HUES6 (cell line): ENCODE data around the gene MAST2.
"Not testable (repeated sequence)": the region's sequence is repeated elsewhere in the genome, so short reads cannot be mapped to it uniquely, and the experiment has no call there.

Experiments
- H3K27ac ChIP-seq: 2 replicates; pipeline ENCODE4 v1.7.0; 2013; ENCODE audit warnings: low read depth, mild to moderate bottlenecking, low read length, inconsistent platforms
- H3K27me3 ChIP-seq: 2 replicates; pipeline ENCODE4 v1.6.1; 2013; ENCODE audit warnings: low read length; ENCODE audit not compliant: control insufficient read depth, insufficient read depth
- H3K36me3 ChIP-seq: 2 replicates; pipeline ENCODE4 v1.6.1; 2013; ENCODE audit warnings: low read length; ENCODE audit not compliant: control insufficient read depth, insufficient read depth
- H3K4me1 ChIP-seq: 2 replicates; pipeline ENCODE4 v1.6.1; 2013; ENCODE audit warnings: low read length; ENCODE audit not compliant: control insufficient read depth, insufficient read depth
- H3K4me3 ChIP-seq: 2 replicates; pipeline ENCODE4 v1.5.1; 2013; ENCODE audit warnings: low read depth, low read length
- H3K9ac ChIP-seq: one replicate; pipeline ENCODE4 v1.6.1; 2013; ENCODE audit warnings: mild to moderate bottlenecking, low read length
- H3K9me3 ChIP-seq: 2 replicates; pipeline ENCODE4 v1.6.1; 2013; ENCODE audit warnings: low read depth, low read length; ENCODE audit not compliant: control insufficient read depth, insufficient read depth

The MAST2 gene

DNA sequence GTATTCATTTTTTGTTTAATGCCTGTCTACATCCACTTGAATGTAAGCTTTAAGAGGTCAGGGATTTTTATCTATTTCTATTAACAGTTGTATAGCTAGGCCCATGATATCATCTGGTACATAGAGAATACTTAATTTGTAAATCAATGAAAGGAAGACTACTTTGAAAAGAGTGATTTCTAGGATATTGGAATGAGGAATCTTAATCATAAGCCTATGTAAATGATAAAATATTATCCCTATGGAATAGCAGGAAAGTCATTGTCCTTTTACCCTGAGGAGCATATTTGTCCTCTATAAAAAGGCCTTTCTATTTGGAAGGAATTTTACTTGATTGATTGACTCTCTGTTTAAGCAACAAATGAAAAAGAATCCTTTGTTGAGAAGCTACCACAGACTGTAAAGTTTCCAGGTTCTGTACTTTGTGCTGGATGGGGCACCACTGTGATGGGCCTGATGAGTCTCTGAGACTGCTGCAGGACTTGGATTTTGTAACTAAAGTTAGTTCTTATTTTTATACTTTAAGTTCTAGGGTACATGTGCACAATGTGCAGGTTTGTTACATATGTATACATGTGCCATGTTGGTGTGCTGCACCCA is 53.8 kb downstream of the MAST2 start:
- Histone ChIP-seq H3K27me3 (no peaks in the 10 kb centered on the region), H3K27ac (no peak overlapping the region), H3K4me3 (no peak overlapping the region), H3K36me3 (no peaks in the 10 kb centered on the region), H3K9me3 (no peaks in the 10 kb centered on the region), H3K4me1 (no peaks in the 10 kb centered on the region), H3K9ac (no peak overlapping the region)

DNA sequence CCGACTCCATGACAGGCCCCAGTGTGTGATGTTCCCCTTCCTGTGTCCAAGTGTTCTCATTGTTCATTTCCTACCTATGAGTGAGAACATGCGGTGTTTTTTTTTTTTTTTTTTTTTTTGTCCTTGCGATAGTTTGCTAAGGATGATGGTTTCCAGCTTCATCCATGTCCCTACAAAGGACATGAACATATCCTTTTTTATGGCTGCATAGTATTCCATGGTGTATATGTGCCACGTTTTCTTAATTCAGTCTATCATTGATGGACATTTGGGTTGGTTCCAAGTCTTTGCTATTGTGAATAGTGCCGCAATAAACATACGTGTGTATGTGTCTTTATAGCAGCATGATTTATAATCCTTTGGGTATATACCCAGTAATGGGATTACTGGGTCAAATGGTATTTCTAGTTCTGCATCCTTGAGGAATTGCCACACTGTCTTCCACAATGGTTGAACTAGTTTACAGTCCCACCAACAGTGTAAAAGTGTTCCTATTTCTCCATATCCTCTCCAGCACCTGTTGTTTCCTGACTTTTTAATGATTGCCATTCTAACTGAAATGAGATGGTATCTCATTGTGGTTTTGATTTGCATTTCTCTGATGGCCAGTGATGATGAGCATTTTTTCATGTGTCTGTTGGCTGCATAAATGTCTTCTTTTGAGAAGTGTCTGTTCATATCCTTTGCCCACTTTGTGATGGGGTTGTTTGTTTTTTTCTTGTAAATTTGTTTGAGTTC is 54.5 kb downstream of the MAST2 start:
- not testable (repeated sequence) for H3K4me1 ChIP-seq, H3K9me3 ChIP-seq, H3K9ac ChIP-seq, H3K36me3 ChIP-seq, H3K27ac ChIP-seq, H3K4me3 ChIP-seq, H3K27me3 ChIP-seq

DNA sequence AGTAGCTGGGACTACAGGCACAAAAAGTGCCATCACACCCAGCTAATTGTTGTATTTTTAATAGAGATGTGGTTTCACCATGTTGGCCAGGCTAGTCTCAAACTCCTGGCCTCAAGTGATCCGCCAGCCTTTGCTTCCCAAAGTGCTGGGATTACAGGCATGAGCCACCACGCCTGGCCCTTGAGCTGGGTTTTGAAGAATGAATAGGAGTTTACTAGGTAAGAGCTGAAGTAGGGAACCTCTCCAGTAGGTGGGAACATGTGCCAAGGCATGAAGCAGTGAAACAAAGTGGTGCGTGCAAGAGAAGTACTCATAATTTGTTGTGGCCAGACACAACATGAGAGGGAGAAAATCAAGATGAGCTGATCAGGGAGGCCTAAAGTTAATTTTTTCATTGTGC is 55.8 kb downstream of the MAST2 start:
- Histone ChIP-seq H3K4me1 (no peaks in the 10 kb centered on the region; the same call in 1 of the 2 replicates), H3K36me3 (no peaks in the 10 kb centered on the region), H3K4me3 (no peak overlapping the region), H3K27me3 (no peaks in the 10 kb centered on the region), H3K9me3 (no peaks in the 10 kb centered on the region), H3K9ac (no peak overlapping the region), H3K27ac (no peak overlapping the region)

DNA sequence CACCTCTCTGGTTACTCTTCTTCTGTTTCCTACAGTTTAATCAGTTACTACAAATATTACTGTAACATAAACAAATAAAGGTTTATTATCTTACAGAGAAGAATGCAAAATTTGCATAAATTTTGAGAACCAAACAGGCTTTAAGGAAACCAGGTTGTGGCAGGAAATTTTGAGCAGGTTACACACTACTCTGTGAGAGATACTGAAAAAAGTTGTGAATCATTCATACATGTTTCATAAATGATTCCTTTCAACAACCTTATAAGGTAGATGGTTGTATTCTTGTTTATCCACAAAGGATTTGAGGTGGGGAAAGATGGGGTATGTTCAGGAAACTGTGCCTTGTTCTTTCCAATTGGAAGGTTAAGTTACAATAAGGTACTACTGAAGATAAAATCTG is 58.6 kb downstream of the MAST2 start:
- Histone ChIP-seq H3K9me3 (no peaks in the 10 kb centered on the region), H3K9ac (no peak overlapping the region), H3K4me3 (no peak overlapping the region), H3K36me3 (no peaks in the 10 kb centered on the region), H3K4me1 (no peaks in the 10 kb centered on the region; the same call in 1 of the 2 replicates), H3K27ac (no peak overlapping the region), H3K27me3 (no peaks in the 10 kb centered on the region)

DNA sequence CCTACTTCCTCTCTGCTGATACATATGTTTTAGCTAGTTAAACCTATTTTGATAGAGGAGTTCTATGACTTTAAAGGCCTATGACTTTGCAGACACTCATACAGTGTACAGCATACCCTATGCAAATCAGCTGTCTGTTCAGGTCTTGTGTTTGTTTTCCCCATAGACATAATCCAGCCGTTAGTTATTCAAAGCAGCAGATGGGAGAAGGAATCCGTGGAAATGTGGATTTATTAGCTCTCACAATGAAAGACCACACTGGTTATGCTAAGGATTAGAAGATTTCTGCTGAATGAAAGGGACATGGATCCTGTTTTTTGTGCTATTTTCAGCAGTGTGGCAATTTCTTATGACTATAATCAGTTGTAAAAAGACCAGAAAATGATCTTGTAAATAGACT is 59.8 kb downstream of the MAST2 start:
- Histone ChIP-seq H3K4me3 (no peak overlapping the region), H3K27ac (no peak overlapping the region), H3K9ac (no peak overlapping the region)

DNA sequence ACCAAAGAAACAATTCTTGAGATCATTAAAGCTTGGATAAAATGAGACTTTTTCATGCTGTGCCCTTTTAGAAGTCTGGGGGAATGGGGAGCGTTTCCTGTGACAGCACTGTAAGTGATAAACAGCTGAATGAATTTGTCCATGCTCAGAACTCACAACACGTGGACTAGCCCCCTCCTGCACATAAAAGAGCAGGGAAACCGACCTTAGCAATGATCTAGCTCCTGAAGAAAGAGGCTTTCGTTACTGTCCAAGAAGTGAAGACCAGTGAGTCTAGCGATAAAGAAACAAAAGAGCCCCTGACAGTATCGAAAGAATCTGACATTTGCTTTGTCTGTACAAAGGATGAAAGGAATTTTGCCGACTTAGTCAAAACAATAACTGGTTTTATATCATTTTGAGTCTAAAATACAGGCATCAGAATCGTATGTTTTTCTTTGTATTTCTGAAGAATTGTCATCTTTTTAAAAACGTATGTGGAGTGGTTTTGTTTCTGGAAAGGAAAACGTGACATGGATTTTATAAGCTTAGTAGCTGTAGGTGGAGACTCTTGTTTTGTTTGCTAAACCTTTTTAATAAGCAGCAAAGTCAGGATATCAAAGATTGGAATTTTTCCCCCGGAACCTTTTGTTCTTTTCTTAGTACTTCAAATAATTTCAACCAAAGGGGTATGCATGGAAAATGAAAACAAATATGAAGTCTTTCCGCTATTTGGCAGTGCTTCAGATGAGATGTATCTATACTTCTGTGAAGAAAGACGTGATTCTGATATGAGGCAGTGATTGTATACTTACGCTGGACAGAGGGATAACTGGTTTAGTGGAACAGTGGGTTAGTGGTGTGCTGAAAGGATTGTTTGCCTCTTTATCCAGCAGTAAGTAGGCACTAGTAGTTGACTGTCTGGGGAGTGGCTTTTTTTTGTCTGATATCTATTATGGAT is 61.0 kb downstream of the MAST2 start:
- no peaks in the 10 kb centered on the region for H3K36me3 ChIP-seq
- H3K9ac ChIP-seq, result no peak overlapping the region
- no peaks in the 10 kb centered on the region for H3K27me3 ChIP-seq
- no peaks in the 10 kb centered on the region for H3K9me3 ChIP-seq
- no peak overlapping the region for H3K27ac ChIP-seq
- peaks cover 4% of the 10 kb centered on the region; the same call in 1 of the 2 replicates for H3K4me1 ChIP-seq
- no peak overlapping the region for H3K4me3 ChIP-seq

More for the DNA sequence above, 59.8 kb downstream of the MAST2 start:
- H3K27me3 ChIP-seq, result no peaks in the 10 kb centered on the region
- no peaks in the 10 kb centered on the region for H3K36me3 ChIP-seq
- no peaks in the 10 kb centered on the region for H3K9me3 ChIP-seq
- peaks cover 4% of the 10 kb centered on the region; the same call in 1 of the 2 replicates for H3K4me1 ChIP-seq

DNA sequence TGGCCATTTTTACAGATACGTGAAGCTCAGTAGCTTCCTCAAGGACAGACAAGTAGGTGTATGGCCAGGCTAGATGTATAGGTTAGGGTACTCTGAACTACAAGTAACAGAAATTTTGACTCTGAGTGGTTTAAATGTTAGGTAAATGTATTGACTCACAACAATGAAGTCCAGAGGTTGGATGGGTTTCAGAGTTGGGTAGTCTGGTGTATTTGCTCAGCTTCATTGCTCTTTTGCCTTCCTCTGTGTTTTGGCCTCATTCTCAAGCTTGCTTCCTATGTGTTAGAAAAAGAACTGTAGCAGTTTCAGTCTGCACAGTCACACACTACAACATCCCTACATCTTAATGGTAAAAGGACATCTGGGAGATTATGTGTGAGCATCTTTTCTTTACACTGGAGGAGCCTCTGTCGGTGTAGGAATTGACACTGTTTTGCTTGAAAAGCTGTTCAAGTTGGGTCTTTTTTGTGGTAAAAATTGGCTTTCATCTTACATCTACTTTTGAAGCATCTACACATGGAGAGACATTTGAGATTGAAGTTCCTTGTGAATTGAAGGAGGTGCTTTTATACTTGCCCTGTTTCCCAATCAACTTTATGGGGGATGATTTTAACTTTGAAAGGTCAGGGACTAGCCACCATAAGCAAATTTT is 64.4 kb downstream of the MAST2 start:
- Histone ChIP-seq H3K36me3 (no peaks in the 10 kb centered on the region), H3K27me3 (no peaks in the 10 kb centered on the region), H3K9me3 (no peaks in the 10 kb centered on the region), H3K27ac (no peak overlapping the region), H3K9ac (no peak overlapping the region), H3K4me3 (no peak overlapping the region), H3K4me1 (peaks cover 4% of the 10 kb centered on the region; the same call in 1 of the 2 replicates)

DNA sequence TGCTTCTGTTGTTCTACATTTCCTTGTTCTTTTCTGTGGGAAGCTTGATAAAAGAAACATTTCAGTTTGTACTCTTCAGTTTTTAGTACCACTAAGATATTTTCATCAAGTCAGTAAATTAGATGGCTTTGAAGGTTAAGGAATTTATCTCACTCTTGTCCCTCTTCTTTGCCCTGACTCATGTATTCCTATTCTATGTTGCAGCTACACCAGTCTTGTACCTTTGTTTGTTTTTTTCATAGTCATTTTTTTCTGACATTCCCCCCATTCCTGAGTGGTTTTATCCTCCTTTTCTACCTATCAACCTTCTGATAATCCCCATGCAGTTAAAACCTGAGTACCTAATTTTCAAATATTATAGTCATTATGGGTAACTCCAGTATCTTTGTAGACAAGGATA is 65.4 kb downstream of the MAST2 start:
- H3K27me3 ChIP-seq, result no peaks in the 10 kb centered on the region
- H3K4me1 ChIP-seq, result peaks cover 4% of the 10 kb centered on the region; the same call in 1 of the 2 replicates
- no peak overlapping the region for H3K27ac ChIP-seq
- H3K4me3 ChIP-seq, result no peak overlapping the region
- no peaks in the 10 kb centered on the region for H3K36me3 ChIP-seq
- H3K9me3 ChIP-seq, result no peaks in the 10 kb centered on the region
- H3K9ac ChIP-seq, result no peak overlapping the region

DNA sequence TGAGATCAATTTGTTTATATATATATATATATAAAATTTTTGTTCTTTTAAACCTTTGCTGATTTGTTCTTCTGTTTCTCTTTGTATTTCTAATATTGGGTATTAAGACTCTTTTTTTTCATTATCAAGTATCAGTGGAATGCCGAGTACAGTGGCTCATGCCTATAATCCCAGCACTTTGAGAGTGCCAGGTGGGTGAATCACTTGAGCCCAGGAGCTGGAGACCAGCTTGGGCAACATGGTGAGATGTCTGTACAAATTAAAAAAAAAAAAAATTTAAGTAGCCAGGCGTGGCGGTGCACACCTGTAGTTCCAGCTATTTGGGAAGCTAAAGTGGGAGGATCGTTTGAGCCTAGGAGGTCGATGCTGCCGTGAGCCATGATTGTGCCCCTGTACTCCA is 67.1 kb downstream of the MAST2 start:
- Histone ChIP-seq H3K27me3 (no peaks in the 10 kb centered on the region), H3K36me3 (no peaks in the 10 kb centered on the region), H3K27ac (no peak overlapping the region), H3K4me3 (no peak overlapping the region), H3K9me3 (no peaks in the 10 kb centered on the region), H3K4me1 (peaks cover 4% of the 10 kb centered on the region; the same call in 1 of the 2 replicates), H3K9ac (no peak overlapping the region)

DNA sequence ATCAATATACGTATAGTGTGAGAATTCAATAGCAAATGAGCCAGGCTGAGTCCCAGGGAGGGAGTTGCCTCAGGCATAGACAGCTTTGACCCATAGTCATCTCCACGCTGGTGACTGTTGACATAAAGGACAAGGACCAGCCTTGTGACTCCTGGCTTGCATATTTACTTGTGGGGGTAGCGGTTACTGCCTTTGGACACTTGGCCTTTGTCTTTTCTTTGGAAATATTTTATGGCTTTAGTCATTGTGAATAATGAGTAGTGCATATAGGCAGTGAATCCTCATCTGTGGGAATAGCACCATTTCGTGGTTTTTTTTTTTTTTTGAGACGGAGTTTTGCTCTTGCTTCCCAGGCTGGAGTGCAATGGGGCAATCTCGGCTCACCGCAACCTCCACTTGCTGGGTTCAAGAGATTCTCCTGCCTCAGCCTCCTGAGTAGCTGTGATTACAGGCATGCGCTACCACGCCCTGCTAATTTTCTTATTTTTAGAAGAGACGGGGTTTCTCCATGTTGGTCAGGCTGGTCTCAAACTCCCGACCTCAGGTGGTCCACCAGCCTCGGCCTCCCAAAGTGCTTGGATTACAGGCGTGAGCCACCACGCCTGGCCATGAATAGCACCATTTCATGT is 68.9 kb downstream of the MAST2 start:
- H3K9me3 ChIP-seq, H3K4me1 ChIP-seq, H3K27me3 ChIP-seq, H3K27ac ChIP-seq, H3K9ac ChIP-seq, H3K36me3 ChIP-seq, H3K4me3 ChIP-seq: not testable (repeated sequence)
